DOHH2 (cell line): ENCODE results near the gene SKIC8.

Experiments
- H3F3A ChIP-seq: fragments of 200-600 bp; sonication (generic), shearing (Covaris generic); 2 replicates; pipeline ENCODE4 v1.6.0; 2016; ENCODE audit warnings: antibody characterized with exemption, mild to moderate bottlenecking; ENCODE audit not compliant: control insufficient read depth, insufficient read depth
- H3K27ac ChIP-seq: fragments of 200-600 bp; sonication (generic); 2 replicates; pipeline ENCODE4 v1.5.1; 2014; ENCODE audit warnings: low read depth, mild to moderate bottlenecking, low read length, moderate library complexity
- H3K27me3 ChIP-seq: fragments of 200-600 bp; sonication (generic); 2 replicates; pipeline ENCODE4 v1.6.1; 2014; ENCODE audit warnings: mild to moderate bottlenecking, low read length, mixed read lengths; ENCODE audit not compliant: control insufficient read depth
- H3K36me3 ChIP-seq: fragments of 200-600 bp; sonication (generic); 2 replicates; pipeline ENCODE4 v1.6.1; 2014; ENCODE audit warnings: mild to moderate bottlenecking, low read length, moderate library complexity, mixed read lengths; ENCODE audit not compliant: control insufficient read depth
- H3K4me1 ChIP-seq: fragments of 200-600 bp; sonication (generic); 2 replicates; pipeline ENCODE4 v1.6.1; 2014; ENCODE audit warnings: mild to moderate bottlenecking, low read length, mixed read lengths; ENCODE audit not compliant: control insufficient read depth
- H3K4me2 ChIP-seq: fragments of 200-600 bp; sonication (generic); 2 replicates; pipeline ENCODE4 v1.6.0; 2014; ENCODE audit warnings: mild to moderate bottlenecking, low read length, moderate library complexity
- H3K4me3 ChIP-seq: fragments of 200-600 bp; sonication (generic); 2 replicates; pipeline ENCODE4 v1.5.1; 2014; ENCODE audit warnings: mild to moderate bottlenecking, low read length, mixed read lengths
- H3K79me2 ChIP-seq: fragments of 200-600 bp; sonication (generic); 2 replicates; pipeline ENCODE4 v1.6.1; 2014; ENCODE audit warnings: mild to moderate bottlenecking, low read length, mixed read lengths; ENCODE audit not compliant: control insufficient read depth
- H3K9me2 ChIP-seq: fragments of 200-600 bp; sonication (generic); replicated peaks from 2 replicates; pipeline ENCODE4 v1.6.1; 2014; ENCODE audit warnings: mild to moderate bottlenecking, low read length, mixed read lengths; ENCODE audit not compliant: control insufficient read depth
- H3K9me3 ChIP-seq: fragments of 200-600 bp; sonication (generic); 2 replicates; pipeline ENCODE4 v1.6.1; 2014; ENCODE audit warnings: antibody characterized with exemption, low read length, mixed read lengths; ENCODE audit not compliant: control insufficient read depth, insufficient read depth
- H4K20me1 ChIP-seq: fragments of 200-600 bp; sonication (generic); 2 replicates; pipeline ENCODE4 v1.6.0; 2014; ENCODE audit warnings: low read depth, mild to moderate bottlenecking, antibody characterized with exemption, low read length, moderate library complexity; ENCODE audit not compliant: control insufficient read depth, insufficient read depth
- CTCF ChIP-seq: fragments of 200-600 bp; sonication (generic); IDR thresholded peaks from one replicate; pipeline ENCODE4 v1.5.1; 2014; ENCODE audit warnings: antibody characterized with exemption, mild to moderate bottlenecking, low read depth, low read length; ENCODE audit not compliant: poor library complexity, severe bottlenecking
- EZH2phosphoT487 ChIP-seq: fragments of 200-600 bp; sonication (generic); IDR thresholded peaks from 2 replicates; pipeline ENCODE4 v1.6.1; 2017; ENCODE audit warnings: borderline replicate concordance, mild to moderate bottlenecking, antibody characterized with exemption, low read length, moderate library complexity, mixed read lengths

SKIC8 gene

GRCh38 chr15:78343276-78344060 lies 44.1 kb upstream of the SKIC8 start:
- no peaks in the 10 kb centered on the region for H3K9me3 ChIP-seq
- H3K36me3 ChIP-seq: no peaks in the 10 kb centered on the region
- no peaks in the 10 kb centered on the region for H3K4me1 ChIP-seq
- peaks cover 30% of the 10 kb centered on the region for H3K27me3 ChIP-seq
- TF ChIP-seq EZH2phosphoT487: no peak
- no peak overlapping the region for H3K4me2 ChIP-seq
- no peak overlapping the region for H3K4me3 ChIP-seq
- H4K20me1 ChIP-seq: no peaks in the 10 kb centered on the region
- no peaks in the 10 kb centered on the region for H3K79me2 ChIP-seq
- H3K9me2 ChIP-seq: no peaks in the 10 kb centered on the region
- H3K27ac ChIP-seq: no peak overlapping the region
- no peaks in the 10 kb centered on the region for H3F3A ChIP-seq

GRCh38 chr15:78342021-78342420 lies 42.6 kb upstream of the SKIC8 start:
- Histone ChIP-seq H3K27me3 (peaks cover 30% of the 10 kb centered on the region), H3K27ac (no peak overlapping the region), H3K9me2 (no peaks in the 10 kb centered on the region), H3K79me2 (no peaks in the 10 kb centered on the region), H3K4me2 (no peak overlapping the region), H3F3A (no peaks in the 10 kb centered on the region), H3K4me1 (no peaks in the 10 kb centered on the region), H4K20me1 (no peaks in the 10 kb centered on the region), H3K36me3 (no peaks in the 10 kb centered on the region), H3K9me3 (no peaks in the 10 kb centered on the region), H3K4me3 (no peak overlapping the region)
- TF ChIP-seq EZH2phosphoT487 (no peak), CTCF (no peak)

- H3K9me3 ChIP-seq: no peaks in the 10 kb centered on the region
- no peaks in the 10 kb centered on the region for H3K9me2 ChIP-seq
- no peak overlapping the region for H3K4me3 ChIP-seq
- H3K4me1 ChIP-seq: no peaks in the 10 kb centered on the region
- no peak overlapping the region for H3K4me2 ChIP-seq
- no peak overlapping the region for H3K27ac ChIP-seq
- H4K20me1 ChIP-seq: no peaks in the 10 kb centered on the region
- H3K79me2 ChIP-seq: no peaks in the 10 kb centered on the region
- no peaks in the 10 kb centered on the region for H3F3A ChIP-seq
- peaks cover 30% of the 10 kb centered on the region for H3K27me3 ChIP-seq
- TF ChIP-seq EZH2phosphoT487 (no peak), CTCF (no peak)
- H3K36me3 ChIP-seq: no peaks in the 10 kb centered on the region
These were observed 41.9 kb upstream of the SKIC8 start for GRCh38 chr15:78341057-78341987.
